Esophagus muscularis mucosa (tissue), 3 donors: ENCODE data around the gene PTAR1.

ENCODE experiments used
- POLR2A ChIP-seq: fragments of 450-650 bp; IDR thresholded peaks from one replicate; pipeline ENCODE4 v1.6.1; 2017; ENCODE audit warnings: antibody characterized with exemption, moderate library complexity, mild to moderate bottlenecking, low read depth
- POLR2AphosphoS5 ChIP-seq, 2 donors: sonication (generic); formaldehyde crosslinking; IDR thresholded peaks; one replicate each; pipeline ENCODE4 v1.6.1; 2017; ENCODE audit warnings: antibody characterized with exemption in 2 of 2
- TF ChIP-seq, protein P1 (sequence below), 3 experiments: fragments of 200-600 bp in 2 of 3; fragments of 450-650 bp in 1 of 3; sonication (generic) in 2 of 3; IDR thresholded peaks; one replicate each; pipeline ENCODE4 v1.5.1; 2017 to 2019; ENCODE audit warnings: antibody characterized with exemption in 3 of 3, mild to moderate bottlenecking in 2 of 3, moderate library complexity in 1 of 3

DNA sequence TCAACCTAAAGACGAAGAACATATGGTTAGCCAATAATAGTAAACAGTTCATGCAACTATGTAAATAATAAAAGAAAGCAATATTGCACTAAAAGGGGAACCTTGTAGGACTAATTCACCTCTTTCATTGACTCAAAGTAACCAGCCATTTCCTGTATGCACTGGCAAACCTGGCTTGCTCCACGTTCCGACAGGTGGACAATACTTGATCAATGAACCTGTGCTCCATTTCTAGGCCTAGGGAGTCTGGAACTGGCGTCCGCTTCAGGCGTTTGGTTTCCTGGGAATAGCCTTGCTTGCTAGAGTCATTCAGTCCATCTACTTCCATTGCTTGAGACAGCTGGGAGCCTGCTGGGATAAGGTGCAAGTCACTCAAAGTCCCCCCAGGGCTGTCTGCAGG, 41.6 kb downstream of the PTAR1 start:
- TF ChIP-seq, protein P1, sequence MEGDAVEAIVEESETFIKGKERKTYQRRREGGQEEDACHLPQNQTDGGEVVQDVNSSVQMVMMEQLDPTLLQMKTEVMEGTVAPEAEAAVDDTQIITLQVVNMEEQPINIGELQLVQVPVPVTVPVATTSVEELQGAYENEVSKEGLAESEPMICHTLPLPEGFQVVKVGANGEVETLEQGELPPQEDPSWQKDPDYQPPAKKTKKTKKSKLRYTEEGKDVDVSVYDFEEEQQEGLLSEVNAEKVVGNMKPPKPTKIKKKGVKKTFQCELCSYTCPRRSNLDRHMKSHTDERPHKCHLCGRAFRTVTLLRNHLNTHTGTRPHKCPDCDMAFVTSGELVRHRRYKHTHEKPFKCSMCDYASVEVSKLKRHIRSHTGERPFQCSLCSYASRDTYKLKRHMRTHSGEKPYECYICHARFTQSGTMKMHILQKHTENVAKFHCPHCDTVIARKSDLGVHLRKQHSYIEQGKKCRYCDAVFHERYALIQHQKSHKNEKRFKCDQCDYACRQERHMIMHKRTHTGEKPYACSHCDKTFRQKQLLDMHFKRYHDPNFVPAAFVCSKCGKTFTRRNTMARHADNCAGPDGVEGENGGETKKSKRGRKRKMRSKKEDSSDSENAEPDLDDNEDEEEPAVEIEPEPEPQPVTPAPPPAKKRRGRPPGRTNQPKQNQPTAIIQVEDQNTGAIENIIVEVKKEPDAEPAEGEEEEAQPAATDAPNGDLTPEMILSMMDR (IDR thresholded peaks at IDR 0.05), result no peak
- TF ChIP-seq POLR2A (no peak), POLR2AphosphoS5 (IDR thresholded peaks at IDR 0.05) (no peak)
